Islet of Langerhans (tissue), 1 donor: ENCODE results near the gene LRRC49.

Source experiments
- FAIRE-seq: peaks from one replicate; lab custom pipeline; 2011; peaks lifted over from hg19 to GRCh38; lab: Jason Lieb, UNC

LRRC49 gene

DNA sequence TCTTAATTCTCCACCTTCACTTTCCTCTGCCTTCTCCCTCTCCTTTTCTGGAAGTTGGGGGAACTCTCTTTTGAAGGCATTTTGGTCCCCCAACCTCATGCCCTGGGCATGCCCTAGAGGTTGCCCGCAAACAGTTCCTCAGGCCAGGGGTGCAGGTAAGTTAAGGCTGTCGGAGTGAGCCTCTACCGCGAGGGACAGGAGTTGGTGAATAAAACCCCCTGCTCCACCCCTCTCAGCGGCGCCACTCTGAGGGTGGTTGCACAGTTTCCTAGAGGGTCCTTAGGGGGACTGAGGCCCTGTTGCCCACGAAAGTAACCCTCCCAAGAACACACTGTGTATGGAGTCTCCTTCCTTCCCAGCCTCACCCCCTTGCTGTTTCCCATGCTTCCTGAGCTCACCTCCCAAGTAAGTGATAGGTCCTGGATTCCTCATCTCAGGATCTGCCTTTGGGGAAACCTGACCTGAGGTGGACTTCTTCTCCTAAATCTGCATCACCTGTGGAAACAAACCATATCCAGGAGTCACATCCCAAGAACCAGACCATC, 199.5 kb downstream of the LRRC49 start:
- FAIRE-seq: no peak

DNA sequence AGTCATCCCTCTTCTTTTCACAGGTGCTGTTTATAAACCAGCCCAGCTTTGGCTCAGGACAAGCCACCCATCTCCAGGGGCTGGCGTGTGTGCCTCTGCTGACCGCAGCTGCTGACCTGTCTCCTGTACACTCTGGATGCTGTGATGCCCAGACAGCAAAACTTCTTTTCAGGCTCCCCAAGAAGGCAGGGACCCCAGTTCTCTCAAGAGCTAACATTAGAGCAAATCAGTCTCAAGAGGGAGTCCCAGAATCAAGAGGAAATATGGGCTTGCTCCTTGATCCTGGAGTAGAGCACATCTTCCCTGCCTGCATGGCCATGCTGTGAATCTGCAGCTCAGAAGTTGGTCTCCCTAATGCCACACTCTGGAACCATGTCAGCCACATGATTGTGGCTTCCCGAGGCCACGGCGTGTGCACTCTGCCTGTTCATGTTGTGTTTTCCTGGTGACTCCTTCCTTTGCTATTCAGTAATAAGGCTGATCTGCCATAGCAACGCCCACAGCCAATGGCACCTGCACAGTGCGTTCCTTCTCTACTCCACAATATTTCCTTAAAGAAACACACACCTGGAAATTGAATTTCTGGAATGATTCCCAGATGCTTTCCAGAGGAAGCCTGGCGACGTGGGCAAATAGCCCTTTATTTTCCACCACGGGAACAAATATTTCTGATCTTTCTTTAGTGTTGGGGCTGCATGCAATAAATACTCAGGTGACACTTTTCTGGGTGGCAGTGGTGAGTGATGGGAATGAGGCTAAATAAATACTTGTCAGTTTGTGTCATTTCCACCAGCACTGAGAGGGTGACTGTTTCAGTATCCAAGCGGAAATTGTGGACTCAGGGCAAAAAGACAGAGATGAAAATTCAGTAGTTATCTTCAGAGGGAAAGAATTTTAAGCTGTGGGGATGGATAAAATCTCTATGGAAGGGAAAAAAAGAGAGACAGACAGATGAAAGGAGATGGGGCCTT, 200.7 kb downstream of the LRRC49 start:
- peak; percentile 64 for FAIRE-seq

DNA sequence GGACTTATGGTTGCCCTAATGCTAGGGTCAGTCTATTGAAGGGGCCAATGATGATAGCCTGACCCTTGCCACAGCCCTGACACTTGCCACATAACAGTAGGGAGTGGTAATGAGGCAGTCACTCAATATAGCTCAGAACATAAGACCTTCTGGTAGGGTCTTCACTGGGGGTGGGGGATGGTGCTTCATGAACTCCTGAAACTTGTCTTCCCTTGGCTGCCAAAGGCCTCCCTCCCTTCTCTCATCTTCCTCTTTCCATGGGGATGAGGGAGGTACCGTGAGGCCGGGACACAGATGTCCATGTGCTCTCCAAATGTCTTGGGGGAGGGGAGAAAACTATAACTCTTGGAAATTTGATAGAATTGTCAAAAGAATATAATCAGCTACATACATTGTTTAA, 201.5 kb downstream of the LRRC49 start:
- no peak for FAIRE-seq

DNA sequence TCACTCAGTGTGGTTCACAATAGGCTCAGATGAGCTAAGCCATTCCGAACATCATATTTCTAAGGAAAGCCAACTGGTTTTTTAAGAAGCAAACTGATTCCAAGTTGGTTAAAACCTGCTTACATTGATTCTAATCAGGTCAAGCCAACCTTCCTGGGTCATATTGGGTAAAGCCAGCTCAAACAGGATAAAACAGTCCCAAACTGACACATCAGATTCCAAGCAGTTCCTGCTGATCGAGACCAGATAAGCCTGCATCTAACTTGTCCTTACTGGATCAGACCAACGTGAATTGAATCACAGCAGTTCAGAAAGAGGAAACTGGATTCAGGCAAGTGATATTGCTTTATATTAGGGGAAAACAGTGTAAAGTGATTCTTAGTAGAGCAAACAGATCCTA, 204.1 kb downstream of the LRRC49 start:
- no peak for FAIRE-seq

DNA sequence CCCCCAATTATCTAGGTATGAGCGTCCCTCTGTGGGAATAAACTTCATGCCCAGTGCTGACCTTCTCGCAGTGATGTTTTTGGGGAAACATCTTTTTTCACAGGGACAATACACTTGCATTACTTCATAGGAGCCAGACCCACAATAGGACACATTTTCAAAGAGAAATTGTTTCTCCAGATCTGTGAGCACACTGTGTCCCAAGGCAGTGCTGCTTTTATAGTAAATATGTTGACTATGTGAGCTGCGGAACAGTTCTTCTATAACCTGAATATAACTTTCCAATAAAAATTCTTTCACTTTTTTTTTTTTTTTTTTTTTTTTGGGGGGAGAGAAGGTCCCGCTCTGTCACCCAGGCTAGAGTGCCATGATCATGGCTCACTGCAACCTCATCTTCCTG, 205.3 kb downstream of the LRRC49 start:
- FAIRE-seq: no peak

DNA sequence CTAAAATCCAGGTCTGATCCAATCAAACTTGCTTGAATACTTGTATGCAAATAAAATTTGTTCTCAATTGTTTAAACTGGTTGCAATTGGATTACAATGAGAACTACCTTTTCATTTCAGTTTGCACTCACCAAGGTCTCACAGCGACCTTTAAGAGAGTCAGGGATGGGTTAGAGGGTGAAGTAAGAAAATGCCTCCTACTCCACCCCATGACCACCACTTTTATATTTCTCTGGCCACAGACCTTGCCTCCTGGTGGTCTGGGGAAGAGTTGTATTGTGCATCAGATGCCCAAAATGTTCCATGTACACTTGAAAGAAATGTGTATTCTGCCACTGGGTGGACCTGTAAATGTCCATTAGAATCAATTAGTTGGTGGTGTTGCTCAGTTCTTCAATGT, 206.3 kb downstream of the LRRC49 start:
- no peak for FAIRE-seq
